NCI-H1105 (cell line): ENCODE measurements around the gene NPC2.

Experiments used
- DNase-seq: peaks from one replicate; lab custom pipeline; 2025; lab: John Stamatoyannopoulos, UW

NPC2 gene

GRCh38 chr14:74503291-74503937 is 10.3 kb upstream of the NPC2 start:
- no peak for DNase-seq

DNA sequence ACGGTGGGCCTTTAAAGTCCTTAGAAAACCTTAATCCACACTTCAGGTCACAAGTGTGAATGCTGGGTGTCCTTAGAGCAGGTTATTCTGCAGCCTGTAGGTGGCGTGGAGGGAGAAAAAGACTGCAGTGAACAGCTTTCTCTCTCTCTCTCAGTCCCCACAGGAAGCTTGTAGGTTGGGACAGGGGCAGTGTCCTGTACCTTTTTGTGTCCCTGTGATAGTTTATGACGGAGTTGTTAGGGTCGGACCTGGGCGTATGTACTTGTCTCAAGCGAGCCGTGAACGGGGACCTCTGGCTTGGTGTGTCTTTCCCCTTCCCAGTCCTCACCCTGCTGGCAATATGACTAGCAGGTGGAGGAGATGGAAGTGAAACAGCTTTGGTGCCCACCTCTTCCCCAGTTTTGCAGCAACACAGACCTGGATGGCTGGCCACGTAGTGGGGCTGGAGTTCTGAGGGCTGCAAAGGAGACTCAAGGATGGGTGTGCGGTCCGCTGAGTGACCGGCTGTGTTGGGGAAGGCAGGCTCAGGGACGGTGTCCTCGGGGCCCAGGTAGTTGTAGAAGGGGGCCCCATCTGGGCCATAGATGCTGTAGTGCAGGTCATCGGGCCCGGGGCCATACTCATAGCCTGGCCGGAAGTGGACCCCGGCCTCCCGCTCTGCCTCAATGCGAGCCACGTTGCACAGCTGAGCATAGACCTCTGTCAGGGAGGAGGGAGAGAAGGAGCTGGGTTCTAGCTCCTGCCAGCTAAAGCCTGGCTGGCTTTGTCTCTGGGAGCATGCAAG is 9.3 kb upstream of the NPC2 start:
- no peak for DNase-seq

DNA sequence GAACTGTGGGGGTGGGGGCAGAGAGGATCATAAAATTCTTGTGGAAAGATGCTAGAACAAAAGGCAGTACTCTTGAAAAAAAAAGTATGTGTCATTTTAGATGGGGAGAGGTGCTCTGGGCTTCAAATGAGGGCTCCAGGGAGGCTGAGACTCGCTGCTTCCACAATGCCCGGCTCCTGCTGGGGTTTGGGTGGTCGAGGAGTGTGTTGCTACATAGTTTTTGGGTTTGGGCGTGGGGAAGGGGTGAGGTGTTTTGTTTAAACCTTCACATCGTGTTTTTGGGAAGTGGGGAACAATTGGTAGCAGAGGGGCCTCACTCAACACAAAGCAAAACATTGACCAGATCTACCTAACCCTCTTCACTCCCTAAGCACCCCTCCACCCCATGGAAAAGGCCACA is 8.6 kb upstream of the NPC2 start:
- no peak for DNase-seq

DNA sequence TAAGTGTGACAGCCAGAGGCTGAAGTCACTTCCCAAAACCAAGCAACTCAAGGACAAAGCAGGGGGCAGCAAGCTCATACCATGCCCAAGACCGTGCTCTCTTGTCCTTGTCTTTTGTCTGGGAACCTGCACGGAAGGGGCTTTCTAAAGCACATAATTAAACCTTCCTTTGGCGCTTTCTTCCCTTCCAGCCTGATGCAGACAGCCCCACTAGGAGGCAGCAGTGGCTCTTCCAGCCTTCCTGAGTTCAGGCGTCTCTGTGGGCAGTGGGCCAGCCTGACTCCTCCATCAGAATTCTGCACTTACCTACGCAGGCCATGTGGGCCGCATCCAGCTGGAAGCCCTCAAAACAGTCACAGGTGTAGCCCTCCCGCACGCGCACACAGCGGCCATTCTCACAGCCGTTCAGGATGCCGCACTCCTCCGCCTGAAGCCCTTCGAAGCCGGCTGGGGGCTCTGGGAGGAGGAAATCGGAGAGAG is 8.1 kb upstream of the NPC2 start:
- peak; percentile 91 for DNase-seq

- no peak for DNase-seq
These were observed 7.5 kb upstream of the NPC2 start for GRCh38 chr14:74500417-74501134.

DNA sequence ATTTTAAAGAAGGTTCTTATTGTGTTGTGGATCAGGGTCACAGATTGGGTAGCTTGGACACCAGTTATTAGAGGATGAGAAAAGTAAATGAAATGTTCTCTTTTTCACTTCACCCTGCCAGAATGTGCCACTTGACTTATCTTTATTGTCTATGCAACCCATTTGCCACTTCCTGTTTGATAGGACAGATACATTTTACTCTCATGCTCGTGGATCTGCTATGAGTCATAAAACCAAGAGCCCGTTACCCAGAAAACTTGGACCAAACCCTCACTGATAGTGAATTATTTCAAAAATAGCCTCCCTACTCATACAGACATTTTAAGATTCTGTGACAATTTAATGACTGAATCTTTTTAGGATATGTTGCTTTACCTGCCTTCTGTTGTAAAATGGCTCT is 2.3 kb upstream of the NPC2 start:
- DNase-seq, result no peak

GRCh38 chr14:74493343-74494261 is 497 bp upstream of the NPC2 start, which contains the start of gene ISCA2:
TSS of gene ISCA2 (plus strand) at chr14:74493765. CDS start at chr14:74493775, 10 bp downstream.
- DNase-seq, result peak; percentile 99

GRCh38 chr14:74491956-74492775 is 939 bp downstream of the NPC2 start:
- no peak for DNase-seq

DNA sequence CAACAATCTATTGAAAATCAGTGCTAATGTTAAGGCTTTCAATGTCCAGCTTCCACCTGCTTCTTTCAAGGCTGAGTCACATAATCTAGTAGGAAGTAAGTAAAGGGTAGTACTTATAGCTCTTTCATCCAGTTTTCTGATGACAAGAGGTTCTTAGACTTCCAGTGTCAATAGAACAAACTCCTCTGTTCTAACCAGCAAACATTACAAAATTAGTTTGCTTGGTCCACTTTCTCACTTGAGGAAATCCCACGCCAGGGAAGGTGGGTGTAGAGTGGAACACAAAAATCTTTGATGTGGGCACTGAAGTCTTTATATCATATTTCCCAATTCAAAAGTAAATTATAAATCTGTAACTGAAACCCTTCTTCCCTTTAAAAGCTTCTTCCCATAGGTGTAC is 2.6 kb downstream of the NPC2 start:
- no peak for DNase-seq

- DNase-seq, result no peak
These were observed 4.2 kb downstream of the NPC2 start for GRCh38 chr14:74488786-74489397.

DNA sequence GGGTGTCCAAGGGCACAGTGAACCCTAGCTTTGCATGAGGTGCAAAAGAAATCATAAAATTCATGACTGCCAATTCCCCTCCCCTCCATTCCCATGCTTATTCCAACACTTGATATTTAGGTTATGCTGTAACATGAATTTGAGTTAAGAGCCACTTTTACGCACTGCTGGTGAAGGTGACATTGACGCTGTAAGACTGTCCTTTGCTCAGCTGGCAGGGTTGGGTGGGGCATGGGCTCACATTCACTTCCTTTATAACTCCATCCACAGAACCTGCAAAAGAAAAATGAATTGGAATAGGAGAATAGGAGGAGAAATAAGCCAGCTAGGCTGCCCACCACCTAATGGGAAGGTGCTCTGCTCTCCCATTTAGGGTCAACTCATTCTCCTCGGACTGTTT is 6.9 kb downstream of the NPC2 start:
- DNase-seq, result no peak

DNA sequence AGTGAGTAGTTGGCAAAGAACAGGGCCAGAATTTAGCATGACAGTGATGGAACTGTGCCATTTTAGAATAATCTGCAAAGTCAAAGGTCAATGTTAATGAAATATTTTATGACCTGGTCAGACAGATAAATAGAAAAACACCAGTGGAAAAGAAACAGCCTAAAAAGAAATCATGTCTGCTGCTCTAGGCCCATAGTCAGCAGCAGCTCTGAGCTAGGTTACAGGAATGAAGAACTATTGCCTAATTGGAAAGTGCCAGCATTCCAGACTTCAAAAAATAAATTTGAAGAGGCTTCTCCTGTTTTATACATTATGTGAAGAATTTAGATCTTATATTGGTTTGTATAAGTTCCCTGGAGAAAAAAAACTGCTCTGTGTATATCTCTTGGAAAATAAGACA is 9.8 kb downstream of the NPC2 start:
- no peak for DNase-seq

DNA sequence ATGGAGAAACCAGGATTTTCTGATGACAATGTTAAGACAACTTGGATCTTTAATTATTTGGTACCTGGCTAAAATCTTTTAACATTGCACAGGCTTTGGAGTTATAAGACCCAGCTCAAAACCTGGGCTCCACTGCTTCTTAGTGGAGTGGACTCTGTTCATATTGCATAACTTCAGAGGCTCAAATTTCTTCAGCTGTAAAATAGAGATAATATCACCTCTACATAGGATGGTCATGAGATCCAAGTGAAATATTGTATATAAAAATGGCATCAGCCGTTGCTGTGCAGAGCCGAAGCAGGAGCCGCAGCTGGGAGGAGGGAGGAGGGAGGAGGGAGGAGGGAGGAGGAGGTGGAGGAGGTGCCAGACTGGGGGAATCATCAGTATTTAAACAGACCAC is 10.5 kb downstream of the NPC2 start:
- no peak for DNase-seq

GRCh38 chr14:74480046-74480445 is 13.1 kb downstream of the NPC2 start:
- no peak for DNase-seq

- no peak for DNase-seq
These were observed 14.0 kb downstream of the NPC2 start for GRCh38 chr14:74478996-74479635.

DNA sequence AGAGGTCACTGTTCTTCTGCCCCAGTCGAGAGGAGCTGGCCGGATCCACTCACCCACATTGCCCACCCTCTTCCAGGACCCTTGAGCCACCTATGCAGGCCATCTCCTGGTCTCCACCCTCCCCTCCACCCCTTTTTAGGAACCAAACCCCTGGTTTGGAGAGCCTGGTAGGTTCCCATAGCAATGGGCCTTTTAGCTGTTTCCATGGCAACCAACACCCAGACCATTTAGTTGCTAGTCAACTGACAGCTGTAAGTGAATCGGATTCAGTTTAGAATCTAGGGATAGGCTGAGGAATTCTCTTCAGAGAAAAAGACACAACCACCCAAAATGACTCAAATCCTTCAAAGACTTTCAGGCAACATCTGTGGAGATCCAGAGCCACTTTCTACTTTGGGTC is 16.5 kb downstream of the NPC2 start:
- no peak for DNase-seq

GRCh38 chr14:74476107-74476506 is 17.0 kb downstream of the NPC2 start:
- DNase-seq, result no peak

DNA sequence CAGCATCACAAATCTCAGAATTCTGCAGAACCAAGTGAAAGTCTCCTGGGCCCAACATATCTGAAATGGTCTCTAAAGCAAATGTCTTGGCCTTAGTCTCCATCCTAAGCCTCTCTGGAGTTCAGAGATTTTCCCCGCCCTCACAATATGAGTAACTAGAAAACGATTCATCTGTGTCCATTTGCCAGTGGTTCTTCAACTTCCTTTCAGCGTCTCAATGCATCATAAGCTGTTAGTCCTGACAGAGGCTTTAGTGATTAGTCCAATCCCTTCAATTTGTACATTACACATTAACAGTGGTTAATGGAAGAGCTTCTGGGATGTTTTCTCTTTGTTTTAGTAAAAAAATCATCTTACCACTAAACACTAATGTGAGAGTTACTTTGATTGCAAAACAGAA is 17.4 kb downstream of the NPC2 start:
- DNase-seq, result no peak

GRCh38 chr14:74474376-74474775 is 18.7 kb downstream of the NPC2 start:
- DNase-seq, result no peak

DNA sequence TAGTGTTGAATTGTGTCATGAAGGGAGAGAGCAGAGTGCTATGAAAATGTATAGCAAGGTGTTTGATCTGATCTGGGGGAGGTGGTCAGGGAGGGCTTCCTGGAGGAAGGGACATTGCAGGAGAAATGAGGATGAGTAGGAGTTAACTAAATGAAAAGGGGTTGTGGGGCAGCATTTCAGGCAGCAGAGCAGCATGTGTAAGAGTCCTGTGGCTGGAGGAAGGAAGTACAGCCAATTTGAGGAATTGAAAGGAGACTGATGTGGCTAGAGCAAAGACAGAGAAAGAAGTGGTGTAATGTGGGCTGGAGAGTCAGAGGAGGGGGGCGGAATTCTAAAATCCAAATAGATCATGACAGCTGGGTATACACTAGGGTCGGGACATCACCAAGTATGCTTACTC is 20.5 kb downstream of the NPC2 start:
- DNase-seq, result no peak
